HUDEP-2 (cell line): ENCODE data around the gene CHRDL1.
"Not testable (repeated sequence)": the region's sequence is repeated elsewhere in the genome, so short reads cannot be mapped to it uniquely, and the experiment has no call there.

Experiments
- DNase-seq, 76 experiments: peaks; one replicate each; lab custom pipeline; 2025; ENCODE audit not compliant: unreplicated experiment in 76 of 76; lab: John Stamatoyannopoulos, UW

CHRDL1 gene

DNA sequence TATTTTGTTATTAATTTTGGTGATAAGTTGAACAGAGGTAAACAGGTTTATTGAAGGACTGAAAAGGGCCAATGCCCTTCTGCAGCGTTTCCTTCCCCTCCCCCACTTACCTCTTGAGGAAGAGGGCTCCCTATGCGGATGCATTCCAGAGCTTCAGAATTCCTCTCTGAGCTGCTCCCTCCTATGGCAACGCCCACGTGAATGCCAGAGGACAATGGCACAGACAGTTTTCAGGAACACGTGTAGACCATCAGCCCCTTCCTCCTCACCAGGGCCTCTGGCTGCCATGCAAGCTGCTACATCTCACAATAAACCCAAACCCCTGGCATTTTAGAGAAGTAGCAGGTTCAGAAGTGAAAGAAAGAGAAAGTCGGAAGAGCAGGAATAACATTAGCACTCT, 127.9 kb downstream of the CHRDL1 start:
- no peak for DNase-seq

GRCh38 chrX:110665223-110666002, 130.2 kb downstream of the CHRDL1 start:
- DNase-seq: peak in 16 of 76 experiments; percentile 0 to 22 (median 2)

- no peak for DNase-seq
Measured at GRCh38 chrX:110657073-110657472, 138.5 kb downstream of the CHRDL1 start.

GRCh38 chrX:110654280-110654679, 141.3 kb downstream of the CHRDL1 start:
- DNase-seq: not testable (repeated sequence)

DNA sequence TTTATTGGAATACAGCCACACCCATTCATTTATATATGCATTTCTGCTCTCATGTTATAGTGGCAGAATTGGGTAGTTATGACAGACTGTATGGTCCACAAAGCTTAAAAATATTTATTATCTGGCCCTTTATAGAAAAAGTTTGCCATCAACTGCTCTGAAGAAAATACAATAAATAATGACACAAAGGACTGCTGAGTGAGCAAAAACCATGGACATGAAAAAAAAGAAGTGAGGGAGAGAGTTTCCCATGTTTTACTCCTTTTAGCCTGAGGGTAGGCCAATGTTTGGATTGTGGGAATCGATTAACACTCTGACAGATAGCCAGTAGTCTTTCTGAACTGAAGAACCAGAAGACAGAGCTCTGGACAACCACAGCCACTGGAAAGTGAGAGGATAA, 149.2 kb downstream of the CHRDL1 start:
- no peak for DNase-seq
